Measurements from ENCODE around the gene ASTN2. TPM values are rescaled to one million over a fixed set of nuclear protein-coding genes. Genes with fewer than 3 reads are reported as not detected.

The ASTN2 gene
- total RNA-seq, 1 experiment from 2014 or later, result 4.8 TPM

GRCh38 chr9:117156771-117157535, 257.9 kb downstream of the ASTN2 start:
- intact Hi-C loops (cut with micrococcal nuclease), result no loop called here
- no peak overlapping the region for H3K4me2 ChIP-seq (ENCODE audit: low read length)
- no peak overlapping the region for H3K27ac ChIP-seq (ENCODE audit: low read depth, low read length)
- CTCF ChIA-PET, result no interaction called here
- peaks cover 0 to 5% of the 10 kb centered on the region in 2 experiments; a peak in 1 of 4 replicates for H3K9me3 ChIP-seq (ENCODE audit: control insufficient read depth in 1 of 2, insufficient read depth in 1 of 2, low read depth in 1 of 2, low read length in 2 of 2)
- RAD21 ChIA-PET (ENCODE audit: low non-redundant PET in 1 of 2, low total read pairs in 2 of 2, uncharacterized antibody in 2 of 2, unreplicated experiment in 2 of 2), result no interaction called here
- no peak overlapping the region for H3K9ac ChIP-seq (ENCODE audit: low read length)
- ATAC-seq (no peak), DNase-seq (ENCODE audit: low read depth, low spot score) (no peak)
- H3K4me3 ChIP-seq (replicated peaks in 1 of 2; ENCODE audit: low read depth in 1 of 2, low read length in 2 of 2), result no peak overlapping the region
- TF ChIP-seq EGR1 (IDR thresholded peaks at IDR 0.05; ENCODE audit: low read depth) (no peak), ATF3 (IDR thresholded peaks at IDR 0.05) (no peak), TCF7L2 (IDR thresholded peaks at IDR 0.05; ENCODE audit: borderline replicate concordance, extremely low read depth, insufficient read depth, insufficient read length) (no peak), ZFX (IDR thresholded peaks at IDR 0.05) (no peak), SP1 (IDR thresholded peaks at IDR 0.05; ENCODE audit: low read depth) (no peak), SIN3A (IDR thresholded peaks at IDR 0.05; ENCODE audit: low read depth) (no peak), RAD21 (IDR thresholded peaks at IDR 0.05; ENCODE audit: low read depth) (no peak), CTCF (IDR thresholded peaks at IDR 0.05 in 2 of 3, conservative IDR thresholded peaks at IDR 0.05 in 1 of 3; ENCODE audit: borderline replicate concordance in 1 of 3, insufficient read depth in 1 of 3, low read depth in 2 of 3, low read length in 2 of 3) (no peak), ZBTB33 (IDR thresholded peaks at IDR 0.05; ENCODE audit: extremely low read depth, insufficient replicate concordance, low read length) (no peak), JUND (IDR thresholded peaks at IDR 0.05) (no peak), POLR2A (IDR thresholded peaks at IDR 0.05; ENCODE audit: borderline replicate concordance, extremely low read depth, insufficient read depth, insufficient read length) (no peak), YY1 (IDR thresholded peaks at IDR 0.05; ENCODE audit: extremely low read depth, insufficient replicate concordance, low read depth, low read length) (no peak), REST (IDR thresholded peaks at IDR 0.05; ENCODE audit: low read depth) (no peak), EZH2 (IDR thresholded peaks at IDR 0.05) (no peak)
- POLR2A ChIA-PET, result no interaction called here
- no peak overlapping the region for H2AFZ ChIP-seq (ENCODE audit: low read depth, low read length, poor library complexity, severe bottlenecking)
- no peaks in the 10 kb centered on the region for H3K9me2 ChIP-seq (ENCODE audit: insufficient read depth)
- no peaks in the 10 kb centered on the region for H3K27me3 ChIP-seq (ENCODE audit: insufficient read depth, low read length)
- BruUV-seq (replicated peaks), result no TSS peak
- H3K4me1 ChIP-seq (ENCODE audit: control insufficient read depth in 1 of 2, insufficient read depth in 2 of 2, low read length in 2 of 2), result no peaks in the 10 kb centered on the region
- H4K20me1 ChIP-seq (ENCODE audit: insufficient read depth), result no peaks in the 10 kb centered on the region
- H3K79me2 ChIP-seq (ENCODE audit: insufficient read depth, low read length), result no peaks in the 10 kb centered on the region
- no peaks in the 10 kb centered on the region for H3K36me3 ChIP-seq (ENCODE audit: control insufficient read depth in 1 of 2, insufficient read depth in 2 of 2, low read length in 2 of 2)
